Loucy (cell line): ENCODE data around the gene NCOA1.

Experiments
- H2AFZ ChIP-seq: fragments of 200-600 bp; sonication (generic); 2 replicates; pipeline ENCODE4 v1.6.0; 2016; ENCODE audit warnings: antibody characterized with exemption, mild to moderate bottlenecking, low read length, moderate library complexity
- H3F3A ChIP-seq: fragments of 200-600 bp; 2 replicates; pipeline ENCODE4 v1.6.0; 2016; ENCODE audit warnings: antibody characterized with exemption, low read depth, mild to moderate bottlenecking
- H3K27me3 ChIP-seq: fragments of 200-600 bp; sonication (generic); 2 replicates; pipeline ENCODE4 v1.6.1; 2014; ENCODE audit warnings: low read length, mild to moderate bottlenecking; ENCODE audit not compliant: insufficient read depth, poor library complexity, severe bottlenecking
- H3K36me3 ChIP-seq: fragments of 200-600 bp; sonication (generic); 2 replicates; pipeline ENCODE4 v1.6.1; 2016; ENCODE audit warnings: low read length; ENCODE audit not compliant: insufficient read depth
- H3K4me1 ChIP-seq: fragments of 200-600 bp; sonication (generic); 2 replicates; pipeline ENCODE4 v1.5.1; 2014; ENCODE audit warnings: low read length, mild to moderate bottlenecking; ENCODE audit not compliant: insufficient read depth, poor library complexity, severe bottlenecking
- H3K4me2 ChIP-seq: fragments of 200-600 bp; sonication (generic); 2 replicates; pipeline ENCODE4 v1.6.0; 2014; ENCODE audit warnings: antibody characterized with exemption, low read length, low read depth, mild to moderate bottlenecking; ENCODE audit not compliant: poor library complexity, severe bottlenecking
- H3K4me3 ChIP-seq: fragments of 200-600 bp; sonication (generic); 2 replicates; pipeline ENCODE4 v1.5.1; 2014; ENCODE audit warnings: low read length, mild to moderate bottlenecking, mixed read lengths; ENCODE audit not compliant: poor library complexity, severe bottlenecking
- H3K79me2 ChIP-seq: fragments of 200-600 bp; sonication (generic); 2 replicates; pipeline ENCODE4 v1.6.1; 2014; ENCODE audit warnings: low read length; ENCODE audit not compliant: insufficient read depth
- H3K9ac ChIP-seq: fragments of 200-600 bp; sonication (generic); 2 replicates; pipeline ENCODE4 v1.6.0; 2014; ENCODE audit warnings: mild to moderate bottlenecking, low read depth, low read length, moderate library complexity; ENCODE audit not compliant: poor library complexity, severe bottlenecking
- H3K9me2 ChIP-seq: fragments of 200-600 bp; sonication (generic); replicated peaks from 2 replicates; pipeline ENCODE4 v1.6.1; 2016; ENCODE audit warnings: low read depth, low read length, mixed read lengths
- H3K9me3 ChIP-seq: fragments of 200-600 bp; sonication (generic); 2 replicates; pipeline ENCODE4 v1.6.1; 2014; ENCODE audit warnings: mild to moderate bottlenecking, antibody characterized with exemption, low read length, low read depth; ENCODE audit not compliant: insufficient read depth
- H4K20me1 ChIP-seq: fragments of 200-600 bp; sonication (generic); 2 replicates; pipeline ENCODE4 v1.6.0; 2014; ENCODE audit warnings: antibody characterized with exemption, low read length, mild to moderate bottlenecking; ENCODE audit not compliant: insufficient read depth, poor library complexity, severe bottlenecking
- CTCF ChIP-seq: fragments of 200-600 bp; sonication (generic); conservative IDR thresholded peaks from 2 replicates; pipeline ENCODE4 v1.5.1; 2014; ENCODE audit warnings: mild to moderate bottlenecking, antibody characterized with exemption, low read length
- EZH2phosphoT487 ChIP-seq: fragments of 200-600 bp; IDR thresholded peaks from 2 replicates; pipeline ENCODE4 v1.6.1; 2018; ENCODE audit warnings: antibody characterized with exemption, mild to moderate bottlenecking, moderate library complexity, borderline replicate concordance

NCOA1 gene

GRCh38 chr2:24774373-24774772 lies 283.3 kb downstream of the NCOA1 start:
- TF ChIP-seq EZH2phosphoT487 (no peak), CTCF (no peak)
- Histone ChIP-seq H2AFZ (no peak overlapping the region), H3K4me3 (no peak overlapping the region), H3K36me3 (peaks cover 8% of the 10 kb centered on the region; the same call in 1 of the 2 replicates), H3K4me2 (no peak overlapping the region), H3K9me2 (no peaks in the 10 kb centered on the region), H3K9ac (no peak overlapping the region), H3K9me3 (no peaks in the 10 kb centered on the region), H3K4me1 (no peaks in the 10 kb centered on the region), H3K27me3 (no peaks in the 10 kb centered on the region), H4K20me1 (no peaks in the 10 kb centered on the region), H3K79me2 (no peaks in the 10 kb centered on the region), H3F3A (no peaks in the 10 kb centered on the region)

- no peak overlapping the region for H3K4me3 ChIP-seq
- no peaks in the 10 kb centered on the region for H3F3A ChIP-seq
- H3K9ac ChIP-seq, result no peak overlapping the region
- H3K79me2 ChIP-seq, result no peaks in the 10 kb centered on the region
- no peaks in the 10 kb centered on the region for H3K9me2 ChIP-seq
- TF ChIP-seq CTCF, result no peak
- no peak for TF ChIP-seq EZH2phosphoT487
- no peaks in the 10 kb centered on the region for H3K4me1 ChIP-seq
- no peak overlapping the region for H3K4me2 ChIP-seq
- H2AFZ ChIP-seq, result no peak overlapping the region
- no peaks in the 10 kb centered on the region for H3K9me3 ChIP-seq
- no peaks in the 10 kb centered on the region for H4K20me1 ChIP-seq
- no peaks in the 10 kb centered on the region for H3K36me3 ChIP-seq
- H3K27me3 ChIP-seq, result no peaks in the 10 kb centered on the region
These were observed 288.1 kb downstream of the NCOA1 start for GRCh38 chr2:24779116-24779515.

GRCh38 chr2:24783641-24784040 lies 292.6 kb downstream of the NCOA1 start:
- H3K27me3 ChIP-seq, result no peaks in the 10 kb centered on the region
- H2AFZ ChIP-seq, result no peak overlapping the region
- TF ChIP-seq EZH2phosphoT487 (no peak), CTCF (no peak)
- no peak overlapping the region for H3K4me2 ChIP-seq
- H3K9me3 ChIP-seq, result no peaks in the 10 kb centered on the region
- no peak overlapping the region for H3K9ac ChIP-seq
- no peaks in the 10 kb centered on the region for H3K79me2 ChIP-seq
- H3K36me3 ChIP-seq, result no peaks in the 10 kb centered on the region
- no peaks in the 10 kb centered on the region for H3K9me2 ChIP-seq
- no peaks in the 10 kb centered on the region for H4K20me1 ChIP-seq
- no peaks in the 10 kb centered on the region for H3F3A ChIP-seq
- peaks cover 11% of the 10 kb centered on the region for H3K4me1 ChIP-seq
- H3K4me3 ChIP-seq, result no peak overlapping the region
